ENCODE results near the gene PTGS1. TPM values are rescaled to one million over a fixed set of nuclear protein-coding genes. Genes with fewer than 3 reads are reported as not detected.

PTGS1 gene
- total and polyA plus RNA-seq, 2 of the 13 experiments (the other 11 are each of a cell fraction or from before 2014, with no cell fraction given) = 0.07 to 0.08 TPM

DNA sequence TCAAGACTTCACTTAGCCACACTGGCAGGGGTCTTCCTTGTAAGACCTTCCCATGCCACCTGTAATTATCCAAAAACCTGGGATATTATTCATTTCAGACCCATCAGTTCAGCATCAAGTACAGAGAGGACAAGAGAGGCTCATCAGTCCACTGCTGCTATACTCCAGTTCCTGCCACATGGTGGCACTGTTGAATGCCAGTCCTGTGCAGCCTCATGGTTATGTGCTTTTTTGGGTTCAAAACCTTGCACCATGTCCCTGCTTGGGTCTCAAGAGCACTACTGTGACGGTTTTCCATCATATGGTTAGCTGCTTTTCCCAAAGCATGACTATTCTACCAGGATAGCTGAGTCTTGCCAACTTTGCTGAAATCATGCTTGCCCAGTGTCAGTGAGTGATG lies 8.5 kb downstream of the PTGS1 start (continued):
- TF ChIP-seq, protein P1, sequence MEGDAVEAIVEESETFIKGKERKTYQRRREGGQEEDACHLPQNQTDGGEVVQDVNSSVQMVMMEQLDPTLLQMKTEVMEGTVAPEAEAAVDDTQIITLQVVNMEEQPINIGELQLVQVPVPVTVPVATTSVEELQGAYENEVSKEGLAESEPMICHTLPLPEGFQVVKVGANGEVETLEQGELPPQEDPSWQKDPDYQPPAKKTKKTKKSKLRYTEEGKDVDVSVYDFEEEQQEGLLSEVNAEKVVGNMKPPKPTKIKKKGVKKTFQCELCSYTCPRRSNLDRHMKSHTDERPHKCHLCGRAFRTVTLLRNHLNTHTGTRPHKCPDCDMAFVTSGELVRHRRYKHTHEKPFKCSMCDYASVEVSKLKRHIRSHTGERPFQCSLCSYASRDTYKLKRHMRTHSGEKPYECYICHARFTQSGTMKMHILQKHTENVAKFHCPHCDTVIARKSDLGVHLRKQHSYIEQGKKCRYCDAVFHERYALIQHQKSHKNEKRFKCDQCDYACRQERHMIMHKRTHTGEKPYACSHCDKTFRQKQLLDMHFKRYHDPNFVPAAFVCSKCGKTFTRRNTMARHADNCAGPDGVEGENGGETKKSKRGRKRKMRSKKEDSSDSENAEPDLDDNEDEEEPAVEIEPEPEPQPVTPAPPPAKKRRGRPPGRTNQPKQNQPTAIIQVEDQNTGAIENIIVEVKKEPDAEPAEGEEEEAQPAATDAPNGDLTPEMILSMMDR (CRISPR knock-in tag; IDR thresholded peaks at IDR 0.05) = peak; percentile 36; the same call in 1 of the 2 replicates
- TF ChIP-seq, protein P2, sequence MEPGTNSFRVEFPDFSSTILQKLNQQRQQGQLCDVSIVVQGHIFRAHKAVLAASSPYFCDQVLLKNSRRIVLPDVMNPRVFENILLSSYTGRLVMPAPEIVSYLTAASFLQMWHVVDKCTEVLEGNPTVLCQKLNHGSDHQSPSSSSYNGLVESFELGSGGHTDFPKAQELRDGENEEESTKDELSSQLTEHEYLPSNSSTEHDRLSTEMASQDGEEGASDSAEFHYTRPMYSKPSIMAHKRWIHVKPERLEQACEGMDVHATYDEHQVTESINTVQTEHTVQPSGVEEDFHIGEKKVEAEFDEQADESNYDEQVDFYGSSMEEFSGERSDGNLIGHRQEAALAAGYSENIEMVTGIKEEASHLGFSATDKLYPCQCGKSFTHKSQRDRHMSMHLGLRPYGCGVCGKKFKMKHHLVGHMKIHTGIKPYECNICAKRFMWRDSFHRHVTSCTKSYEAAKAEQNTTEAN (CRISPR knock-in tag; conservative IDR thresholded peaks at IDR 0.05) = no peak
- peak; percentile 29 for TF ChIP-seq STAG1 (CRISPR knock-in tag; IDR thresholded peaks at IDR 0.05)
- no peak for TF ChIP-seq CCDC6 (CRISPR knock-in tag; IDR thresholded peaks at IDR 0.05)
- TF ChIP-seq SAP130 (CRISPR knock-in tag; IDR thresholded peaks at IDR 0.05; ENCODE audit: low read depth) = no peak

DNA sequence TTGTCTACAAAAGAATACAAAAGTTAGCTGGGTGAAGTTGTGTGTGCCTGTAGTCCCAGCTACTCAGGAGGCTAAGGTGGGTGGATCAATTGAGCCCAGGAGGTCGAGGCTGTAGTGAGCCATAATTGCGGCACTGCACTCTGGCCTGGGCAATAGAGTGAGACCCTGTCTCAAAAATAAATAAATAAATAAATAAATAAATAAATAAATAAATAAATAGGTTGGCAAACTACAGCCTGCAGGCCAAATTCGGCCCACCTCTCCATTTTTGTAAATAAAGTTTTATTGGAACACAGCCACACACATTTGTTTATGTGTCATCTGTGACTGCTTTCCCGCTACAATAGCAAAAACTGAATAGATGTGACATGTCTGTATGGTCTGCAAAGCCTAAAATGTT lies 9.5 kb downstream of the PTGS1 start:
- ATAC-seq (no peak), DNase-seq (ENCODE audit: low spot score) (no peak), FAIRE-seq (no peak)
- Histone ChIP-seq H3K27me3 (ENCODE audit: control insufficient read depth in 1 of 2, insufficient read depth in 2 of 2, low read length in 2 of 2) (peaks cover 0 to 2% of the 10 kb centered on the region in 2 experiments; a peak in 2 of 5 replicates), H3K79me2 (ENCODE audit: insufficient read depth, low read length) (no peaks in the 10 kb centered on the region), H4K20me1 (ENCODE audit: insufficient read depth, low read length) (no peaks in the 10 kb centered on the region), H3K4me1 (ENCODE audit: insufficient read depth, low read length) (peaks cover 20% of the 10 kb centered on the region), H2AFZ (ENCODE audit: low read length) (no peak overlapping the region), H3K4me2 (ENCODE audit: low read depth, low read length) (no peak overlapping the region), H3K27ac (ENCODE audit: extremely low read length, insufficient read depth, low read length) (no peak overlapping the region), H3K9ac (ENCODE audit: insufficient read depth, low read depth, low read length) (no peak overlapping the region), H3K4me3 (replicated peaks in 1 of 3; ENCODE audit: insufficient read depth in 1 of 3, low read depth in 2 of 3, low read length in 3 of 3) (no peak overlapping the region), H3K9me3 (ENCODE audit: low read length) (peaks cover 15% of the 10 kb centered on the region), H3K36me3 (replicated peaks in 1 of 2; ENCODE audit: control insufficient read depth in 1 of 2, insufficient read depth in 2 of 2, low read length in 2 of 2) (no peaks in the 10 kb centered on the region)
- CTCF ChIA-PET (ENCODE audit: low intra/inter-chr PET ratio, low total read pairs) = no interaction called here
- in situ Hi-C loops (cut with HindIII; ENCODE audit: extremely low pct_ligation_motif_present, low pct_unique_long_range_greater_than_20kb) (no loop called here), intact Hi-C loops (cut with micrococcal nuclease; ENCODE audit: unreplicated experiment) (no loop called here)
- 40% methylated on average over 4 of the region's 4 CpGs for WGBS (ENCODE audit: low lambda C conversion rate)
- BruUV-seq (replicated peaks) = no TSS peak
- POLR2A ChIA-PET = no interaction called here
- no peak for TF ChIP-seq KIAA2018 (CRISPR knock-in tag; IDR thresholded peaks at IDR 0.05; ENCODE audit: borderline replicate concordance)
- TF ChIP-seq ZNF773 (CRISPR knock-in tag; IDR thresholded peaks at IDR 0.05; ENCODE audit: borderline replicate concordance) = no peak
- no peak for TF ChIP-seq FOXK1 (CRISPR knock-in tag; IDR thresholded peaks at IDR 0.05; ENCODE audit: borderline replicate concordance, low read depth)
- no peak for TF ChIP-seq MIER3 (CRISPR knock-in tag; IDR thresholded peaks at IDR 0.05; ENCODE audit: borderline replicate concordance)

Data from HepG2 (cell line).